WTC11 (cell line): ENCODE measurements around the gene PRICKLE1. TPM values are rescaled to one million over a fixed set of nuclear protein-coding genes. Genes with fewer than 3 reads are reported as not detected.

ENCODE experiments used
- ATAC-seq: fragments of 200-7000 bp; cut with Tn5 transposase; 2 replicates; pipeline ENCODE4 v1.10.0; 2021; ENCODE audit warnings: mild to moderate bottlenecking, moderate library complexity
- CTCF ChIA-PET: fragments of 300-600 bp; sonication (Branson Sonifier 250); formaldehyde crosslinking; loops from one replicate; lab custom pipeline; 2021; ENCODE audit warnings: antibody characterized with exemption; lab: Charles Lee
- POLR2A ChIA-PET: fragments of 350-600 bp; sonication (Branson Sonifier 250); formaldehyde crosslinking; loops from one replicate; lab custom pipeline; 2021; ENCODE audit warnings: antibody characterized with exemption; lab: Charles Lee
- DNase-seq: peaks from one replicate; pipeline ENCODE4 v3.0.0; 2021; ENCODE audit warnings: low spot score
- H3K27ac Mint-ChIP-seq: 2 replicates; pipeline ENCODE4 v1.8.0; 2021; ENCODE audit warnings: mixed read lengths
- H3K27me3 Mint-ChIP-seq: 2 replicates; pipeline ENCODE4 v1.8.0; 2021; ENCODE audit warnings: low read depth, mild to moderate bottlenecking, moderate library complexity, mixed read lengths
- H3K36me3 Mint-ChIP-seq: 2 replicates; pipeline ENCODE4 v1.8.0; 2021; ENCODE audit warnings: mixed read lengths
- H3K4me1 Mint-ChIP-seq: 2 replicates; pipeline ENCODE4 v1.8.0; 2022; ENCODE audit warnings: mixed read lengths
- H3K4me3 Mint-ChIP-seq: 2 replicates; pipeline ENCODE4 v1.8.0; 2021; ENCODE audit warnings: mild to moderate bottlenecking, moderate library complexity, mixed read lengths
- H3K9me3 Mint-ChIP-seq: 2 replicates; pipeline ENCODE4 v1.8.0; 2021; ENCODE audit warnings: mixed read lengths
- ATF1 ChIP-seq: sonication (generic); formaldehyde crosslinking; IDR thresholded peaks from 2 replicates; pipeline ENCODE4 v1.8.1; 2023; ENCODE audit warnings: mild to moderate bottlenecking, moderate library complexity, missing genetic modification reagents
- ATF3 ChIP-seq: sonication (generic); formaldehyde crosslinking; conservative IDR thresholded peaks from 2 replicates; pipeline ENCODE4 v1.8.1; 2022; ENCODE audit warnings: mild to moderate bottlenecking, missing genetic modification reagents
- ELF4 ChIP-seq: sonication (generic); formaldehyde crosslinking; IDR thresholded peaks from 2 replicates; pipeline ENCODE4 v1.8.1; 2022; ENCODE audit warnings: low read depth, mild to moderate bottlenecking, moderate library complexity, missing genetic modification reagents
- IRF1 ChIP-seq: sonication (generic); formaldehyde crosslinking; IDR thresholded peaks from 2 replicates; pipeline ENCODE4 v1.8.0; 2023; ENCODE audit warnings: missing genetic modification reagents
- JUN ChIP-seq: sonication (generic); formaldehyde crosslinking; IDR thresholded peaks from 2 replicates; pipeline ENCODE4 v1.8.0; 2023; ENCODE audit warnings: mild to moderate bottlenecking, missing genetic modification reagents
- MAX ChIP-seq: sonication (generic); formaldehyde crosslinking; IDR thresholded peaks from 2 replicates; pipeline ENCODE4 v1.8.0; 2022; ENCODE audit warnings: mild to moderate bottlenecking, missing genetic modification reagents
- NFATC4 ChIP-seq: fragments of 250-450 bp; sonication (Bioruptor Pico); IDR thresholded peaks from 2 replicates; pipeline ENCODE4 v1.9.0; 2021; ENCODE audit warnings: mild to moderate bottlenecking
- NR1H2 ChIP-seq: sonication (generic); formaldehyde crosslinking; IDR thresholded peaks from 2 replicates; pipeline ENCODE4 v1.9.0; 2021; ENCODE audit warnings: mild to moderate bottlenecking, moderate library complexity, missing genetic modification reagents
- USF2 ChIP-seq: sonication (generic); formaldehyde crosslinking; IDR thresholded peaks from 2 replicates; pipeline ENCODE4 v1.8.1; 2023; ENCODE audit warnings: mild to moderate bottlenecking, missing genetic modification reagents, moderate library complexity
- ZNF138 ChIP-seq: sonication (generic); formaldehyde crosslinking; conservative IDR thresholded peaks from 2 replicates; pipeline ENCODE4 v1.8.1; 2022; ENCODE audit warnings: mild to moderate bottlenecking, moderate library complexity, missing genetic modification reagents
- ZNF219 ChIP-seq: sonication (generic); formaldehyde crosslinking; IDR thresholded peaks from 2 replicates; pipeline ENCODE4 v1.8.0; 2023; ENCODE audit warnings: missing genetic modification reagents, mild to moderate bottlenecking, borderline replicate concordance
- ZNF416 ChIP-seq: fragments of 250-450 bp; sonication (Bioruptor Pico); IDR thresholded peaks from 2 replicates; pipeline ENCODE4 v1.9.0; 2021; ENCODE audit warnings: mild to moderate bottlenecking, inconsistent platforms
- ZNF671 ChIP-seq: fragments of 250-450 bp; sonication (Bioruptor Pico); IDR thresholded peaks from 2 replicates; pipeline ENCODE4 v1.8.0; 2021; ENCODE audit warnings: mild to moderate bottlenecking
- total RNA-seq: library from RNA; stranded (reverse); gene quantifications from 3 replicates; pipeline ENCODE4 v1.2.3, GENCODE V29; 2021
- TF ChIP-seq, protein P1 (sequence below): sonication (generic); formaldehyde crosslinking; IDR thresholded peaks from 2 replicates; pipeline ENCODE4 v1.8.1; 2022; ENCODE audit warnings: low read depth, missing genetic modification reagents, borderline replicate concordance
- TF ChIP-seq, protein P2 (sequence below): sonication (generic); formaldehyde crosslinking; IDR thresholded peaks from 2 replicates; pipeline ENCODE4 v1.8.0; 2022; ENCODE audit warnings: mild to moderate bottlenecking, missing genetic modification reagents
- TF ChIP-seq, protein P3 (sequence below): sonication (generic); formaldehyde crosslinking; IDR thresholded peaks from 2 replicates; pipeline ENCODE4 v1.8.1; 2022; ENCODE audit warnings: missing genetic modification reagents, borderline replicate concordance
- TF ChIP-seq, protein P4 (sequence below): sonication (generic); formaldehyde crosslinking; IDR thresholded peaks from 2 replicates; pipeline ENCODE4 v1.8.1; 2022; ENCODE audit warnings: low read depth, mild to moderate bottlenecking, moderate library complexity, missing genetic modification reagents, borderline replicate concordance
- TF ChIP-seq, protein P5 (sequence below): sonication (generic); formaldehyde crosslinking; IDR thresholded peaks from 2 replicates; pipeline ENCODE4 v1.8.1; 2023; ENCODE audit warnings: mild to moderate bottlenecking, missing genetic modification reagents
- TF ChIP-seq, protein P6 (sequence below): sonication (generic); formaldehyde crosslinking; IDR thresholded peaks from 2 replicates; pipeline ENCODE4 v1.8.0; 2022; ENCODE audit warnings: mild to moderate bottlenecking, missing genetic modification reagents
- TF ChIP-seq, protein P7 (sequence below): fragments of 250-450 bp; sonication (Bioruptor Pico); IDR thresholded peaks from 2 replicates; pipeline ENCODE4 v1.9.0; 2021; ENCODE audit warnings: moderate library complexity, mild to moderate bottlenecking, inconsistent platforms, borderline replicate concordance

The PRICKLE1 gene
- total RNA-seq, 1 experiment from 2014 or later: 11.7 TPM

DNA sequence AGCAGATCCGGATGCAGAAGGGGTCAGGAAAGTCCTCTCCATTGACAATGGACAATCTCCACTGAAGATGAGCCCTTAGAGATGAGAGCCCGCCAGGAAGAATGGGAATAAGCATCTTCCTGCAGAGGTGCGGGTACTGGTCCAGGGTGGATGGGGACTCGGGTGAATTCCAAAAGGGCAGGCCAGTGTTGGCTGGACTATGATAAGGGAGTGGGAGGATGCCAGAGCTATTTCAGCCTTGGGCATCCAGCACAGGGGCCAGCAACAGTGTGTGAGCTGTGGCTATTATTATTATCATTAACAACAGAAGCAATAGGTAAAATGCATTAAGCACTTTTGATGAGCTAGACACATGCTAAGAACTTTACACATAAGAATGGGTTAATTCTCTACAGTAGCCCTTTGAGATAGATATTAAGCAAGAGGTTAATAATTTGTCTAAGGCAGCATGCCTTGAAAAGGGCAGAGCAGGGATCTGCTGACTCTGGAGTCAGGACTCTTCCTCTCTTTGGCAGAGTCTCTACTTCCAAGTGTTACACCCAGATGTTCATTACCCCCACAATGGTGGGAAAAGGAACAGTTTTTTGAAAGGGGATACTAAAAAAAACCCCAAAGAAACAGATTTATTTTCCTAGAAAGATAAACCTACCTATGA lies 55.2 kb downstream of the PRICKLE1 start:
- ATAC-seq: no peak
- H3K27ac Mint-ChIP-seq: no peak overlapping the region
- no peaks in the 10 kb centered on the region for H3K27me3 Mint-ChIP-seq
- no peaks in the 10 kb centered on the region for H3K36me3 Mint-ChIP-seq
- H3K4me1 Mint-ChIP-seq: no peaks in the 10 kb centered on the region
- H3K4me3 Mint-ChIP-seq: no peak overlapping the region
- ChIA-PET CTCF (no interaction called here), POLR2A (no interaction called here)
- no peaks in the 10 kb centered on the region for H3K9me3 Mint-ChIP-seq
- no peak for DNase-seq
- no peak for TF ChIP-seq ZNF138 (CRISPR knock-in tag)
- no peak for TF ChIP-seq ZNF416 (CRISPR knock-in tag)
- TF ChIP-seq NR1H2: no peak
- no peak for TF ChIP-seq USF2 (CRISPR knock-in tag)
- TF ChIP-seq, protein P1, sequence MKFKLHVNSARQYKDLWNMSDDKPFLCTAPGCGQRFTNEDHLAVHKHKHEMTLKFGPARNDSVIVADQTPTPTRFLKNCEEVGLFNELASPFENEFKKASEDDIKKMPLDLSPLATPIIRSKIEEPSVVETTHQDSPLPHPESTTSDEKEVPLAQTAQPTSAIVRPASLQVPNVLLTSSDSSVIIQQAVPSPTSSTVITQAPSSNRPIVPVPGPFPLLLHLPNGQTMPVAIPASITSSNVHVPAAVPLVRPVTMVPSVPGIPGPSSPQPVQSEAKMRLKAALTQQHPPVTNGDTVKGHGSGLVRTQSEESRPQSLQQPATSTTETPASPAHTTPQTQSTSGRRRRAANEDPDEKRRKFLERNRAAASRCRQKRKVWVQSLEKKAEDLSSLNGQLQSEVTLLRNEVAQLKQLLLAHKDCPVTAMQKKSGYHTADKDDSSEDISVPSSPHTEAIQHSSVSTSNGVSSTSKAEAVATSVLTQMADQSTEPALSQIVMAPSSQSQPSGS (CRISPR knock-in tag): no peak
- TF ChIP-seq, protein P2, sequence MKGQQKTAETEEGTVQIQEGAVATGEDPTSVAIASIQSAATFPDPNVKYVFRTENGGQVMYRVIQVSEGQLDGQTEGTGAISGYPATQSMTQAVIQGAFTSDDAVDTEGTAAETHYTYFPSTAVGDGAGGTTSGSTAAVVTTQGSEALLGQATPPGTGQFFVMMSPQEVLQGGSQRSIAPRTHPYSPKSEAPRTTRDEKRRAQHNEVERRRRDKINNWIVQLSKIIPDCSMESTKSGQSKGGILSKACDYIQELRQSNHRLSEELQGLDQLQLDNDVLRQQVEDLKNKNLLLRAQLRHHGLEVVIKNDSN (CRISPR knock-in tag): no peak
- no peak for TF ChIP-seq MAX
- TF ChIP-seq ELF4 (CRISPR knock-in tag): no peak
- no peak for TF ChIP-seq NFATC4 (CRISPR knock-in tag)
- TF ChIP-seq, protein P3, sequence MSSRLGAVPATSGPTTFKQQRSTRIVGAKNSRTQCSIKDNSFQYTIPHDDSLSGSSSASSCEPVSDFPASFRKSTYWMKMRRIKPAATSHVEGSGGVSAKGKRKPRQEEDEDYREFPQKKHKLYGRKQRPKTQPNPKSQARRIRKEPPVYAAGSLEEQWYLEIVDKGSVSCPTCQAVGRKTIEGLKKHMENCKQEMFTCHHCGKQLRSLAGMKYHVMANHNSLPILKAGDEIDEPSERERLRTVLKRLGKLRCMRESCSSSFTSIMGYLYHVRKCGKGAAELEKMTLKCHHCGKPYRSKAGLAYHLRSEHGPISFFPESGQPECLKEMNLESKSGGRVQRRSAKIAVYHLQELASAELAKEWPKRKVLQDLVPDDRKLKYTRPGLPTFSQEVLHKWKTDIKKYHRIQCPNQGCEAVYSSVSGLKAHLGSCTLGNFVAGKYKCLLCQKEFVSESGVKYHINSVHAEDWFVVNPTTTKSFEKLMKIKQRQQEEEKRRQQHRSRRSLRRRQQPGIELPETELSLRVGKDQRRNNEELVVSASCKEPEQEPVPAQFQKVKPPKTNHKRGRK (CRISPR knock-in tag): no peak
- TF ChIP-seq ATF1 (CRISPR knock-in tag): no peak
- no peak for TF ChIP-seq ATF3 (CRISPR knock-in tag)
- TF ChIP-seq IRF1 (CRISPR knock-in tag): no peak
- TF ChIP-seq JUN (CRISPR knock-in tag): no peak
- TF ChIP-seq, protein P4, sequence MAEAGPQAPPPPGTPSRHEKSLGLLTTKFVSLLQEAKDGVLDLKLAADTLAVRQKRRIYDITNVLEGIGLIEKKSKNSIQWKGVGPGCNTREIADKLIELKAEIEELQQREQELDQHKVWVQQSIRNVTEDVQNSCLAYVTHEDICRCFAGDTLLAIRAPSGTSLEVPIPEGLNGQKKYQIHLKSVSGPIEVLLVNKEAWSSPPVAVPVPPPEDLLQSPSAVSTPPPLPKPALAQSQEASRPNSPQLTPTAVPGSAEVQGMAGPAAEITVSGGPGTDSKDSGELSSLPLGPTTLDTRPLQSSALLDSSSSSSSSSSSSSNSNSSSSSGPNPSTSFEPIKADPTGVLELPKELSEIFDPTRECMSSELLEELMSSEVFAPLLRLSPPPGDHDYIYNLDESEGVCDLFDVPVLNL (CRISPR knock-in tag): no peak
- TF ChIP-seq ZNF219 (CRISPR knock-in tag): no peak
- TF ChIP-seq, protein P5, sequence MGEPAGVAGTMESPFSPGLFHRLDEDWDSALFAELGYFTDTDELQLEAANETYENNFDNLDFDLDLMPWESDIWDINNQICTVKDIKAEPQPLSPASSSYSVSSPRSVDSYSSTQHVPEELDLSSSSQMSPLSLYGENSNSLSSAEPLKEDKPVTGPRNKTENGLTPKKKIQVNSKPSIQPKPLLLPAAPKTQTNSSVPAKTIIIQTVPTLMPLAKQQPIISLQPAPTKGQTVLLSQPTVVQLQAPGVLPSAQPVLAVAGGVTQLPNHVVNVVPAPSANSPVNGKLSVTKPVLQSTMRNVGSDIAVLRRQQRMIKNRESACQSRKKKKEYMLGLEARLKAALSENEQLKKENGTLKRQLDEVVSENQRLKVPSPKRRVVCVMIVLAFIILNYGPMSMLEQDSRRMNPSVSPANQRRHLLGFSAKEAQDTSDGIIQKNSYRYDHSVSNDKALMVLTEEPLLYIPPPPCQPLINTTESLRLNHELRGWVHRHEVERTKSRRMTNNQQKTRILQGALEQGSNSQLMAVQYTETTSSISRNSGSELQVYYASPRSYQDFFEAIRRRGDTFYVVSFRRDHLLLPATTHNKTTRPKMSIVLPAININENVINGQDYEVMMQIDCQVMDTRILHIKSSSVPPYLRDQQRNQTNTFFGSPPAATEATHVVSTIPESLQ: no peak
- TF ChIP-seq, protein P6, sequence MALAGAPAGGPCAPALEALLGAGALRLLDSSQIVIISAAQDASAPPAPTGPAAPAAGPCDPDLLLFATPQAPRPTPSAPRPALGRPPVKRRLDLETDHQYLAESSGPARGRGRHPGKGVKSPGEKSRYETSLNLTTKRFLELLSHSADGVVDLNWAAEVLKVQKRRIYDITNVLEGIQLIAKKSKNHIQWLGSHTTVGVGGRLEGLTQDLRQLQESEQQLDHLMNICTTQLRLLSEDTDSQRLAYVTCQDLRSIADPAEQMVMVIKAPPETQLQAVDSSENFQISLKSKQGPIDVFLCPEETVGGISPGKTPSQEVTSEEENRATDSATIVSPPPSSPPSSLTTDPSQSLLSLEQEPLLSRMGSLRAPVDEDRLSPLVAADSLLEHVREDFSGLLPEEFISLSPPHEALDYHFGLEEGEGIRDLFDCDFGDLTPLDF (CRISPR knock-in tag): no peak
- no peak for TF ChIP-seq ZNF671 (CRISPR knock-in tag)
- TF ChIP-seq, protein P7, sequence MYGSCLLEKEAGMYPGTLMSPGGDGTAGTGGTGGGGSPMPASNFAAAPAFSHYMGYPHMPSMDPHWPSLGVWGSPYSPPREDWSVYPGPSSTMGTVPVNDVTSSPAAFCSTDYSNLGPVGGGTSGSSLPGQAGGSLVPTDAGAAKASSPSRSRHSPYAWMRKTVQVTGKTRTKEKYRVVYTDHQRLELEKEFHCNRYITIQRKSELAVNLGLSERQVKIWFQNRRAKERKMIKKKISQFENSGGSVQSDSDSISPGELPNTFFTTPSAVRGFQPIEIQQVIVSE (CRISPR knock-in tag): no peak
